ENCODE results near the gene PRKCB.

DNA sequence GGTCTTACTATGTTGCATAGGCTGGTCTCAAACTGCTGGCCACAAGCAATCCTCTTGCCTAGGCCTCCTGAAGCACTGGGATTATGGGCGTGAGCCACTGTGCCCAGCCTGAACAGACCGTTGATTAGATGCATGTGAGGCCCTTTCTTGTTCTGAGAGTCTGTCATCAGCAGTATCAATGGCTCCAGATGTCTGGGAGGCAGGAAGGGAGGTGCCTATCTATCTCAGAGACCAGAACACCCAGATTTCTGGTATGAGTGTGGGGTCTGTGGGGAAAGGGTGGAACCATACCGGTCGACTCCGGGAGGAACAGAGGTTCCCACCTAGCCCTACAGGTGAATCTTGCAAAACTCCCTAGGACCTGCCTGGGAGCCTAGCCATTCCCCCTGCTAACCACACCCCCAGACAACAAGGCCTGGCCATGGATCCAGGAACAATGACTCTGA lies 71.7 kb downstream of the PRKCB start:
- TF ChIP-seq, protein P1, sequence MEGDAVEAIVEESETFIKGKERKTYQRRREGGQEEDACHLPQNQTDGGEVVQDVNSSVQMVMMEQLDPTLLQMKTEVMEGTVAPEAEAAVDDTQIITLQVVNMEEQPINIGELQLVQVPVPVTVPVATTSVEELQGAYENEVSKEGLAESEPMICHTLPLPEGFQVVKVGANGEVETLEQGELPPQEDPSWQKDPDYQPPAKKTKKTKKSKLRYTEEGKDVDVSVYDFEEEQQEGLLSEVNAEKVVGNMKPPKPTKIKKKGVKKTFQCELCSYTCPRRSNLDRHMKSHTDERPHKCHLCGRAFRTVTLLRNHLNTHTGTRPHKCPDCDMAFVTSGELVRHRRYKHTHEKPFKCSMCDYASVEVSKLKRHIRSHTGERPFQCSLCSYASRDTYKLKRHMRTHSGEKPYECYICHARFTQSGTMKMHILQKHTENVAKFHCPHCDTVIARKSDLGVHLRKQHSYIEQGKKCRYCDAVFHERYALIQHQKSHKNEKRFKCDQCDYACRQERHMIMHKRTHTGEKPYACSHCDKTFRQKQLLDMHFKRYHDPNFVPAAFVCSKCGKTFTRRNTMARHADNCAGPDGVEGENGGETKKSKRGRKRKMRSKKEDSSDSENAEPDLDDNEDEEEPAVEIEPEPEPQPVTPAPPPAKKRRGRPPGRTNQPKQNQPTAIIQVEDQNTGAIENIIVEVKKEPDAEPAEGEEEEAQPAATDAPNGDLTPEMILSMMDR (IDR thresholded peaks at IDR 0.05; ENCODE audit: low read depth, low read length) = no peak
- no peak for TF ChIP-seq POLR2A (IDR thresholded peaks at IDR 0.05; ENCODE audit: extremely low read depth, insufficient read length)
- TF ChIP-seq MYC (IDR thresholded peaks at IDR 0.05; ENCODE audit: low read depth, low read length) = no peak

All from NB4 (cell line).